Caki2 (cell line): Measurements from ENCODE around the gene ALOX12B. TPM values are rescaled to one million over a fixed set of nuclear protein-coding genes. Genes with fewer than 3 reads are reported as not detected.
"Not testable (repeated sequence)": the region's sequence is repeated elsewhere in the genome, so short reads cannot be mapped to it uniquely, and the experiment has no call there.

ENCODE experiments used
- DNase-seq: peaks from one replicate; pipeline ENCODE4 v3.0.0-alpha.2; 2015; ENCODE audit warnings: low read depth
- in situ Hi-C: cut with HindIII; loops from 2 replicates; pipeline ENCODE4 v1.10.0; 2016; ENCODE audit warnings: low sequenced_read_pairs, low pct_unique_long_range_greater_than_20kb, mixed read lengths
- total RNA-seq: library from RNA; depleted of rRNA; stranded (reverse); fragments of >200 nt; shearing (Covaris generic); gene quantifications from 2 replicates; pipeline ENCODE4 v1.2.3, GENCODE V29; 2014; ENCODE audit warnings: low replicate concordance

The ALOX12B gene
- total RNA-seq, 1 experiment from 2014 or later, result 0.74 TPM

GRCh38 chr17:8100111-8100510 is 12.6 kb upstream of the ALOX12B start:
- in situ Hi-C loops, result no loop called here
- DNase-seq, result no peak

GRCh38 chr17:8096541-8096940 is 9.0 kb upstream of the ALOX12B start:
- in situ Hi-C loops, result no loop called here

GRCh38 chr17:8095361-8095760 is 7.8 kb upstream of the ALOX12B start:
- in situ Hi-C loops, result no loop called here
- DNase-seq, result no peak

More at GRCh38 chr17:8096541-8096940, 9.0 kb upstream of the ALOX12B start:
- DNase-seq, result no peak

GRCh38 chr17:8091033-8091687 is 3.6 kb upstream of the ALOX12B start:
- DNase-seq, result no peak
- in situ Hi-C loops, result no loop called here

- in situ Hi-C loops, result no loop called here
- DNase-seq, result no peak
These were observed 2.2 kb upstream of the ALOX12B start for GRCh38 chr17:8089728-8090127.

GRCh38 chr17:8087952-8088230 is 375 bp upstream of the ALOX12B start:
- DNase-seq, result no peak

GRCh38 chr17:8084250-8084649 is 3.3 kb downstream of the ALOX12B start:
- no peak for DNase-seq
- in situ Hi-C loops, result no loop called here

More at GRCh38 chr17:8087952-8088230, 375 bp upstream of the ALOX12B start:
- in situ Hi-C loops, result no loop called here

GRCh38 chr17:8082292-8082691 is 5.2 kb downstream of the ALOX12B start:
- DNase-seq, result no peak
- in situ Hi-C loops, result no loop called here

- no peak for DNase-seq
- in situ Hi-C loops, result no loop called here
These were observed 5.6 kb downstream of the ALOX12B start for GRCh38 chr17:8081876-8082275.

- DNase-seq, result peak; percentile 27
- in situ Hi-C loops, result no loop called here
These were observed 6.7 kb downstream of the ALOX12B start for GRCh38 chr17:8080799-8081219.

- in situ Hi-C loops, result no loop called here
- DNase-seq, result no peak
These were observed 7.2 kb downstream of the ALOX12B start for GRCh38 chr17:8080208-8080798.

- DNase-seq, result peak; percentile 78
- in situ Hi-C loops, result no loop called here
These were observed 8.0 kb downstream of the ALOX12B start for GRCh38 chr17:8079291-8080207.

GRCh38 chr17:8077939-8078338 is 9.6 kb downstream of the ALOX12B start:
- in situ Hi-C loops, result not testable (repeated sequence)

GRCh38 chr17:8076502-8077266 is 10.8 kb downstream of the ALOX12B start:
- DNase-seq, result no peak
- in situ Hi-C loops, result no loop called here

More at GRCh38 chr17:8077939-8078338, 9.6 kb downstream of the ALOX12B start:
- not testable (repeated sequence) for DNase-seq

- DNase-seq, result no peak
- in situ Hi-C loops, result no loop called here
These were observed 11.8 kb downstream of the ALOX12B start for GRCh38 chr17:8075574-8076342.

GRCh38 chr17:8075081-8075480 is 12.4 kb downstream of the ALOX12B start:
- in situ Hi-C loops, result no loop called here
- DNase-seq, result no peak

GRCh38 chr17:8074554-8074953 is 13.0 kb downstream of the ALOX12B start:
- no peak for DNase-seq
- in situ Hi-C loops, result no loop called here
